Naive thymus-derived CD4-positive, alpha-beta T cell (primary cell): ENCODE data around the gene HPRT1. TPM values are rescaled to one million over a fixed set of nuclear protein-coding genes. Genes with fewer than 3 reads are reported as not detected.

Experiments
- ATAC-seq: fragments of 150-1000 bp; cut with Tn5 transposase; 2 replicates; pipeline ENCODE4 v1.10.0; 2021; ENCODE audit warnings: mild to moderate bottlenecking, moderate library complexity
- CTCF ChIA-PET: fragments of 350-600 bp; sonication (Branson Sonifier 250); formaldehyde crosslinking; loops from one replicate; lab custom pipeline; 2021; ENCODE audit warnings: antibody characterized with exemption; lab: Charles Lee
- POLR2A ChIA-PET: fragments of 350-600 bp; sonication (Branson Sonifier 250); formaldehyde crosslinking; loops from one replicate; lab custom pipeline; 2021; ENCODE audit warnings: antibody characterized with exemption, inconsistent platforms; lab: Charles Lee
- DNase-seq, 9 donors: peaks; one replicate each; pipeline versions ENCODE4 v3.0.0 to v3.0.0-alpha.2; 2020 to 2022; ENCODE audit warnings: mixed read lengths in 1 of 9
- H3K27ac ChIP-seq: one replicate; pipeline ENCODE4 v1.7.0; 2013; ENCODE audit warnings: mild to moderate bottlenecking, low read depth, low read length, moderate library complexity
- H3K27me3 ChIP-seq, 2 donors: one replicate each; pipeline ENCODE4 v1.7.0; 2013; ENCODE audit warnings: low read length in 2 of 2, mild to moderate bottlenecking in 2 of 2, moderate library complexity in 2 of 2; ENCODE audit not compliant: control insufficient read depth in 2 of 2, insufficient read depth in 2 of 2
- H3K36me3 ChIP-seq, 3 experiments: 1 replicate in 2 of 3; 2 replicates in 1 of 3; pipeline ENCODE4 v1.7.0; 2013; ENCODE audit warnings: low read length in 3 of 3, mild to moderate bottlenecking in 3 of 3, moderate library complexity in 1 of 3; ENCODE audit not compliant: insufficient read depth in 3 of 3, control insufficient read depth in 2 of 3
- H3K4me1 ChIP-seq, 2 donors: one replicate each; pipeline ENCODE4 v1.7.0; 2013; ENCODE audit warnings: low read length in 2 of 2, mild to moderate bottlenecking in 2 of 2, moderate library complexity in 1 of 2; ENCODE audit not compliant: control insufficient read depth in 2 of 2, insufficient read depth in 2 of 2
- H3K4me3 ChIP-seq: 2 replicates; pipeline ENCODE4 v1.7.0; 2013; ENCODE audit warnings: mild to moderate bottlenecking, low read length
- H3K9me3 ChIP-seq, 3 experiments: 1 replicate in 2 of 3; 2 replicates in 1 of 3; pipeline ENCODE4 v1.7.0; 2013; ENCODE audit warnings: low read length in 3 of 3; ENCODE audit not compliant: control insufficient read depth in 2 of 3
- H3K27ac Mint-ChIP-seq, 9 donors: one replicate each; pipeline ENCODE4 v1.8.0; 2020 to 2022; ENCODE audit warnings: mixed read lengths in 9 of 9, mild to moderate bottlenecking in 8 of 9, moderate library complexity in 5 of 9, inconsistent platforms in 2 of 9
- H3K27me3 Mint-ChIP-seq, 5 donors: one replicate each; pipeline ENCODE4 v1.8.0; 2021 to 2022; ENCODE audit warnings: mixed read lengths in 5 of 5, mild to moderate bottlenecking in 1 of 5
- H3K36me3 Mint-ChIP-seq, 5 donors: one replicate each; pipeline ENCODE4 v1.8.0; 2020 to 2022; ENCODE audit warnings: mixed read lengths in 5 of 5, mild to moderate bottlenecking in 3 of 5, inconsistent platforms in 1 of 5
- H3K4me1 Mint-ChIP-seq, 7 donors: one replicate each; pipeline ENCODE4 v1.8.0; 2020 to 2022; ENCODE audit warnings: mixed read lengths in 7 of 7, mild to moderate bottlenecking in 3 of 7, inconsistent platforms in 1 of 7
- H3K4me3 Mint-ChIP-seq, 10 donors: one replicate each; pipeline ENCODE4 v1.8.0; 2020 to 2022; ENCODE audit warnings: mild to moderate bottlenecking in 10 of 10, mixed read lengths in 10 of 10, moderate library complexity in 6 of 10, inconsistent platforms in 2 of 10
- H3K9me3 Mint-ChIP-seq, 11 donors: one replicate each; pipeline ENCODE4 v1.8.0; 2020 to 2022; ENCODE audit warnings: mixed read lengths in 11 of 11, mild to moderate bottlenecking in 4 of 11, inconsistent platforms in 1 of 11, moderate library complexity in 1 of 11
- intact Hi-C, 2 donors: fragments of 100-400 bp; cut with micrococcal nuclease; formaldehyde crosslinking; loops; one replicate each; pipeline ENCODE4 v1.15.1; 2023
- polyA plus RNA-seq, 2 donors: library from polyadenylated mRNA; unstranded; fragments of 300-500 nt; fragmentation: Illumina TruSeq; gene quantifications; one replicate each; pipeline ENCODE4 v1.2.3, GENCODE V29; 2021
- total RNA-seq, 6 experiments: library from RNA in 5 of 6; stranded (reverse) in 5 of 6; gene quantifications; 1 replicate in 5 of 6; 2 replicates in 1 of 6; pipeline ENCODE4 v1.2.3 and lab custom pipeline; 2021 to 2026

Gene HPRT1
- total and polyA plus RNA-seq, 7 experiments from 2014 or later = 13.6 to 89.8 (median 17.3) TPM

- no peak for ATAC-seq
- Histone ChIP-seq H3K27ac (no peak overlapping the region), H3K9me3 (no peaks in the 10 kb centered on the region), H3K27me3 (peaks cover 0 to 16% of the 10 kb centered on the region in 2 donors), H3K4me1 (peaks cover 0 to 11% of the 10 kb centered on the region in 2 donors), H3K36me3 (no peaks in the 10 kb centered on the region), H3K4me3 (no peak overlapping the region)
- peak overlapping the region in 1 of 10 donors; percentile 7 for H3K4me3 Mint-ChIP-seq
- H3K9me3 Mint-ChIP-seq = peaks cover 0 to 5% (median 0%) of the 10 kb centered on the region in 11 donors
- peaks cover 11 to 39% (median 23%) of the 10 kb centered on the region in 5 donors for H3K27me3 Mint-ChIP-seq
- no peaks in the 10 kb centered on the region for H3K36me3 Mint-ChIP-seq
- DNase-seq = no peak
- intact Hi-C loops = no loop called here
- no peak overlapping the region for H3K27ac Mint-ChIP-seq
- POLR2A ChIA-PET = no interaction called here
- CTCF ChIA-PET = no interaction called here
- H3K4me1 Mint-ChIP-seq = peaks cover 8 to 20% (median 13%) of the 10 kb centered on the region in 7 donors
Observed at GRCh38 chrX:134544135-134544512, 84.2 kb downstream of the HPRT1 start.

DNA sequence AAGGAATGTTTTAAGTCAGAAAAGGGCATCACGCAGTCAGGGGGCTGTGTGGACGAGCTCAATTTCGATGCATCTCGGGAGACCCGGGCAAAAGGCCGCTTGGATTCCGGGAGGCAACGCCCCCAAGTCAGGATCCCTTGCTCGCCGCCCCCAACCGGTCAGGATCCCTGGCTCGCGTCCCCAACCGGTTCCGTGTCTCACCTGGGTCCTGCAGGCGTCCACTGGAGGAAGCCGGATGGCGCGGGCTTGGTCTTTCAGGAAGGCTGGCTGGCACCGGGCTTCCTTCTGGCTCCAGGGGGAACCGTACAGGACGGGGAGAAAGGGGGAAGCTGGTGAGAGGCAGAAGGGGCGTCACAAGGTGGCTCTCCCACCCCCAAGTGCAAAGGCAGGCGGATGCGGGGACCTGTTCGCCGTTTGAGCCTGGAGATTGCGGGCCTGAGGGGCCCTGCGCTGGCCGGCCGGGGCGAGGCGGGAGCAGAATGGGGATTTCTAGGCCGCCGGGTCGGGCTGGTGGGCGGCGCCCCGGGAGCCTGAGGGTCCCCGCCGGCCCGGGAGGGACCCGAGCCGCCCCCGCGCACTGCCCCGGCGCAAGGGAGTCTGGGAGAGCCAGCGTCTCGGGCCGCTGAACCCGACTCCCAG lies 84.7 kb downstream of the HPRT1 start:
- Mint-ChIP-seq H3K27ac (no peak overlapping the region), H3K36me3 (no peaks in the 10 kb centered on the region), H3K4me1 (peaks cover 8 to 22% (median 15%) of the 10 kb centered on the region in 7 donors), H3K9me3 (peaks cover 0 to 5% (median 0%) of the 10 kb centered on the region in 11 donors), H3K27me3 (peaks cover 11 to 40% (median 25%) of the 10 kb centered on the region in 5 donors), H3K4me3 (peak overlapping the region in 3 of 10 donors; percentile 7 to 61 (median 35))
- Histone ChIP-seq H3K36me3 (no peaks in the 10 kb centered on the region), H3K4me3 (no peak overlapping the region), H3K27me3 (peaks cover 0 to 16% of the 10 kb centered on the region in 2 donors), H3K27ac (no peak overlapping the region), H3K4me1 (peaks cover 0 to 11% of the 10 kb centered on the region in 2 donors), H3K9me3 (no peaks in the 10 kb centered on the region)
- ChIA-PET POLR2A (no interaction called here), CTCF (no interaction called here)
- no peak for DNase-seq
- ATAC-seq = no peak
- intact Hi-C loops = no loop called here

- peaks cover 0 to 5% (median 0%) of the 10 kb centered on the region in 11 donors for H3K9me3 Mint-ChIP-seq
- intact Hi-C loops = no loop called here
- H3K4me1 Mint-ChIP-seq = peaks cover 15 to 31% (median 23%) of the 10 kb centered on the region in 7 donors
- no peaks in the 10 kb centered on the region for H3K9me3 ChIP-seq
- no peak overlapping the region for H3K27ac Mint-ChIP-seq
- DNase-seq = no peak
- POLR2A ChIA-PET = no interaction called here
- H3K27ac ChIP-seq = no peak overlapping the region
- H3K27me3 Mint-ChIP-seq = peaks cover 11 to 46% (median 30%) of the 10 kb centered on the region in 5 donors
- no peak overlapping the region for H3K4me3 Mint-ChIP-seq
- H3K27me3 ChIP-seq = peaks cover 0 to 19% of the 10 kb centered on the region in 2 donors
- H3K4me3 ChIP-seq = no peak overlapping the region
- no peak for ATAC-seq
- H3K4me1 ChIP-seq = peaks cover 0 to 20% of the 10 kb centered on the region in 2 donors
- no peaks in the 10 kb centered on the region for H3K36me3 ChIP-seq
- H3K36me3 Mint-ChIP-seq = no peaks in the 10 kb centered on the region
- CTCF ChIA-PET = no interaction called here
Observed at GRCh38 chrX:134545510-134545909, 85.5 kb downstream of the HPRT1 start.

- H3K9me3 ChIP-seq = no peaks in the 10 kb centered on the region
- peaks cover 0 to 19% of the 10 kb centered on the region in 2 donors for H3K27me3 ChIP-seq
- Mint-ChIP-seq H3K4me3 (no peak overlapping the region), H3K27ac (no peak overlapping the region), H3K4me1 (peaks cover 17 to 33% (median 24%) of the 10 kb centered on the region in 7 donors), H3K36me3 (no peaks in the 10 kb centered on the region), H3K9me3 (peaks cover 0 to 5% (median 0%) of the 10 kb centered on the region in 11 donors), H3K27me3 (peaks cover 11 to 47% (median 31%) of the 10 kb centered on the region in 5 donors)
- intact Hi-C loops = no loop called here
- no peak for DNase-seq
- no peak for ATAC-seq
- CTCF ChIA-PET = no interaction called here
- H3K4me1 ChIP-seq = peaks cover 0 to 22% of the 10 kb centered on the region in 2 donors
- no peak overlapping the region for H3K4me3 ChIP-seq
- no peaks in the 10 kb centered on the region for H3K36me3 ChIP-seq
- POLR2A ChIA-PET = no interaction called here
- H3K27ac ChIP-seq = no peak overlapping the region
Observed at GRCh38 chrX:134546187-134546586, 86.2 kb downstream of the HPRT1 start.

DNA sequence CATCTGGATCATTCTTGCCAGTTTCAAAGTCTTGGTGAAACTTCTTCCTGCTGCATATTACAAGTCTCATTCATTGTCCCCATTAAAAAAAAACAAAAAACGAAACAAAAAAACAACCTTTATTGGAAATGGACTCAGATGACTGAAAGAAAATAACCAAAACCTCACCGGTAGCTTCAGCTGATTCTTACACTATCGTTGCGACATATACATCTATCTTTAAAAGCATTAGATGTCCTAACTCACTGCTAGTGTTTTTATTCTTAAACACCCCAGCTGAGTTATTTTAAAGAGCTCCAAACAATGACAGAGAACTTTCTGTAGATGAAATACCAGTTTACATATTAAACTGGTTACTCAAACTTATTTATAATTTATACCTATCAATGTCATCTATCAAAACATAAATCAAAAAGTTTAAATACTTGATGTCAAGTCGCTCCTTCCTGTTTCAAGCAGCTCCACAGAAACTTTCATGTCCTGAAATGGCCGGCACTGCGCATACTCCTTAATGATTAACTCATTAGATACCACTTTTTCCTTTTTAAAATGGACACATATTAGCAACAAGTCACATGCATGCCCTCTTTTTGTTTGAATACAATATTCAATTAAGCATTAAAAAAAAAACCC lies 87.2 kb downstream of the HPRT1 start:
- peaks cover 17 to 33% (median 24%) of the 10 kb centered on the region in 7 donors for H3K4me1 Mint-ChIP-seq
- Histone ChIP-seq H3K36me3 (no peaks in the 10 kb centered on the region), H3K27ac (no peak overlapping the region), H3K9me3 (no peaks in the 10 kb centered on the region), H3K4me1 (peaks cover 0 to 22% of the 10 kb centered on the region in 2 donors), H3K4me3 (no peak overlapping the region), H3K27me3 (peaks cover 0 to 19% of the 10 kb centered on the region in 2 donors)
- no peaks in the 10 kb centered on the region for H3K36me3 Mint-ChIP-seq
- intact Hi-C loops = no loop called here
- peaks cover 0 to 5% (median 0%) of the 10 kb centered on the region in 11 donors for H3K9me3 Mint-ChIP-seq
- ATAC-seq = no peak
- DNase-seq = no peak
- ChIA-PET CTCF (no interaction called here), POLR2A (no interaction called here)
- peak overlapping the region in 1 of 10 donors; percentile 9 for H3K4me3 Mint-ChIP-seq
- H3K27me3 Mint-ChIP-seq = peaks cover 11 to 49% (median 39%) of the 10 kb centered on the region in 5 donors
- H3K27ac Mint-ChIP-seq = no peak overlapping the region

- Histone ChIP-seq H3K4me3 (peak overlapping the region; percentile 48), H3K27me3 (peaks cover 0 to 19% of the 10 kb centered on the region in 2 donors), H3K9me3 (no peaks in the 10 kb centered on the region), H3K27ac (no peak overlapping the region), H3K36me3 (no peaks in the 10 kb centered on the region), H3K4me1 (peaks cover 0 to 22% of the 10 kb centered on the region in 2 donors)
- Mint-ChIP-seq H3K4me1 (peaks cover 17 to 27% (median 23%) of the 10 kb centered on the region in 7 donors), H3K27me3 (peaks cover 16 to 50% (median 44%) of the 10 kb centered on the region in 5 donors), H3K4me3 (peak overlapping the region; percentile 64 to 95 (median 86)), H3K9me3 (peaks cover 0 to 5% (median 0%) of the 10 kb centered on the region in 11 donors), H3K36me3 (no peaks in the 10 kb centered on the region), H3K27ac (peak overlapping the region in 6 of 9 donors; percentile 0 to 95 (median 60))
- intact Hi-C loops = no loop called here
- DNase-seq (peak in 3 of 9 donors; percentile 5 to 24 (median 22)), ATAC-seq (no peak)
- POLR2A ChIA-PET = no interaction called here
- CTCF ChIA-PET = no interaction called here
Observed at GRCh38 chrX:134548257-134549201, 88.6 kb downstream of the HPRT1 start.
